KG1 (cell line): Measurements from ENCODE around the gene FAM162B.
"Not testable (repeated sequence)": the region's sequence is repeated elsewhere in the genome, so short reads cannot be mapped to it uniquely, and the experiment has no call there.

ENCODE experiments used
- DNase-seq: peaks from one replicate; lab custom pipeline; 2025; lab: John Stamatoyannopoulos, UW

The FAM162B gene

GRCh38 chr6:116726947-116727346, 38.6 kb downstream of the FAM162B start:
- DNase-seq = no peak

GRCh38 chr6:116714761-116715160, 50.8 kb downstream of the FAM162B start:
- DNase-seq = no peak

- no peak for DNase-seq
Observed at GRCh38 chr6:116714296-116714695, 51.2 kb downstream of the FAM162B start.

GRCh38 chr6:116705917-116706316, 59.6 kb downstream of the FAM162B start:
- no peak for DNase-seq

GRCh38 chr6:116703888-116704287, 61.6 kb downstream of the FAM162B start:
- not testable (repeated sequence) for DNase-seq
